K562 (cell line): ENCODE measurements around the gene PIP5K1B. TPM values are rescaled to one million over a fixed set of nuclear protein-coding genes. Genes with fewer than 3 reads are reported as not detected.

Experiments used
- ATAC-seq: fragments of 200-7000 bp; cut with Tn5 transposase; 3 replicates; pipeline ENCODE4 v1.9.1; 2020; ENCODE audit warnings: moderate library complexity
- BruUV-seq: library from RNA; stranded (reverse); fragments of 400-500 nt; replicated peaks from 2 replicates; lab custom pipeline; 2021; lab: Mats Ljungman, UMichigan
- CTCF ChIA-PET: fragments of 300-600 bp; formaldehyde crosslinking; extraction: SDS; loops from one replicate; lab custom pipeline; 2021; ENCODE audit warnings: low intra/inter-chr PET ratio; lab: Yijun Ruan, JAX
- POLR2A ChIA-PET: fragments of 300-600, 350-650 bp; sonication (Branson Sonifier 250); formaldehyde crosslinking; extraction: SDS; loops from one replicate; lab custom pipeline; 2021; ENCODE audit warnings: antibody characterized with exemption, inconsistent platforms; lab: Yijun Ruan, JAX
- DNase-seq, 4 experiments: peaks; one replicate each; pipeline versions ENCODE4 v3.0.0 to v3.0.0-alpha.2; 2011 to 2018; ENCODE audit warnings: low spot score in 3 of 4, mixed read lengths in 3 of 4; ENCODE audit errors: extremely low read depth in 1 of 4
- FAIRE-seq: peaks from 2 replicates; lab custom pipeline; 2011; peaks lifted over from hg19 to GRCh38; lab: Jason Lieb, UNC
- H2AFZ ChIP-seq: 2 replicates; pipeline ENCODE4 v1.6.0; 2011; ENCODE audit warnings: low read depth, low read length, control low read depth, inconsistent platforms
- H3K27ac ChIP-seq: fragments of 200-600 bp; 3 replicates; pipeline ENCODE4 v1.8.0; 2011; ENCODE audit warnings: low read depth, mild to moderate bottlenecking, control low read depth, inconsistent platforms, low read length, moderate library complexity, mixed read lengths; ENCODE audit errors: extremely low read depth
- H3K27me3 ChIP-seq, 2 experiments: fragments of 300-600 bp in 1 of 2; 2 replicates in 1 of 2; 3 replicates in 1 of 2; pipeline versions ENCODE4 v1.6.0 to v1.8.0; 2011; ENCODE audit warnings: inconsistent platforms in 2 of 2, low read length in 2 of 2, mild to moderate bottlenecking in 1 of 2, mixed read lengths in 1 of 2, moderate library complexity in 1 of 2; ENCODE audit not compliant: control insufficient read depth in 2 of 2, insufficient read depth in 2 of 2
- H3K36me3 ChIP-seq: fragments of 300-600 bp; 3 replicates; pipeline ENCODE4 v1.8.0; 2011; ENCODE audit warnings: mild to moderate bottlenecking, low read length, inconsistent platforms; ENCODE audit not compliant: control insufficient read depth, insufficient read depth
- H3K4me1 ChIP-seq, 2 experiments: fragments of 200-600 bp in 1 of 2; replicated peaks in 1 of 2; 2 replicates in 1 of 2; 3 replicates in 1 of 2; pipeline versions ENCODE4 v1.5.1 to v1.8.0; 2011; ENCODE audit warnings: inconsistent platforms in 2 of 2, low read length in 2 of 2, mild to moderate bottlenecking in 1 of 2, mixed read lengths in 1 of 2, moderate library complexity in 1 of 2; ENCODE audit not compliant: control insufficient read depth in 2 of 2, insufficient read depth in 2 of 2
- H3K4me2 ChIP-seq: 2 replicates; pipeline ENCODE4 v1.6.1; 2011; ENCODE audit warnings: low read length, control low read depth, inconsistent platforms, mixed read lengths; ENCODE audit not compliant: insufficient read depth
- H3K4me3 ChIP-seq: fragments of 200-600 bp; sonication (generic), shearing (Covaris generic); 2 replicates; pipeline ENCODE4 v1.5.1; 2016; ENCODE audit warnings: control low read depth, inconsistent platforms
- H3K79me2 ChIP-seq: fragments of 200-600 bp; 3 replicates; pipeline ENCODE4 v1.8.0; 2011; ENCODE audit warnings: low read length, inconsistent platforms; ENCODE audit not compliant: control insufficient read depth, insufficient read depth
- H3K9ac ChIP-seq, 2 experiments: 2 replicates each; pipeline versions ENCODE4 v1.6.0 to v1.6.1; 2011; ENCODE audit warnings: low read depth in 2 of 2, low read length in 2 of 2, control low read depth in 1 of 2, inconsistent platforms in 1 of 2, mild to moderate bottlenecking in 1 of 2, mixed read lengths in 1 of 2; ENCODE audit not compliant: insufficient read depth in 1 of 2
- H3K9me1 ChIP-seq: one replicate; pipeline ENCODE4 v1.6.0; 2011; ENCODE audit warnings: inconsistent platforms, mild to moderate bottlenecking, low read length, moderate library complexity; ENCODE audit not compliant: control insufficient read depth, insufficient read depth
- H3K9me3 ChIP-seq: replicated peaks from 2 replicates; pipeline ENCODE4 v1.5.1; 2011; ENCODE audit warnings: low read depth, low read length, inconsistent platforms; ENCODE audit not compliant: control insufficient read depth, insufficient read depth
- H4K20me1 ChIP-seq: replicated peaks from 2 replicates; pipeline ENCODE4 v1.6.1; 2011; ENCODE audit warnings: low read length, inconsistent platforms, mixed read lengths; ENCODE audit not compliant: control insufficient read depth, insufficient read depth
- NR3C1 ChIP-seq: sonication (generic); formaldehyde crosslinking; IDR thresholded peaks from 2 replicates; pipeline ENCODE4 v1.8.1; 2022; ENCODE audit warnings: missing genetic modification reagents
- ZNF24 ChIP-seq: fragments of 450-650 bp; IDR thresholded peaks from 2 replicates; pipeline ENCODE4 v1.6.1; 2016
- ZNF263 ChIP-seq: sonication (generic); formaldehyde crosslinking; IDR thresholded peaks from 2 replicates; pipeline ENCODE4 v1.8.0; 2022; ENCODE audit warnings: mild to moderate bottlenecking, missing genetic modification reagents, borderline replicate concordance
- ZNF695 ChIP-seq: fragments of 450-650 bp; formaldehyde crosslinking; IDR thresholded peaks from 2 replicates; pipeline ENCODE4 v1.4.0; 2020; ENCODE audit warnings: mild to moderate bottlenecking, moderate library complexity
- WGBS: fragments of 100-300 bp; shearing (Covaris generic); methylation state at CpG from one replicate; pipeline ENCODE4 v1.1.6; 2016; ENCODE audit warnings: low coverage, mixed read lengths; ENCODE audit not compliant: insufficient coverage; ENCODE audit errors: missing lambda C conversion rate; 5-methylcytosine and 5-hydroxymethylcytosine counted together
- in situ Hi-C: fragments of 300-500 bp; cut with MboI; formaldehyde crosslinking; loops from 4 replicates; pipeline ENCODE4 v1.15.0; 2018; ENCODE audit warnings: inconsistent platforms, mixed read lengths
- intact Hi-C: fragments of 100-400 bp; cut with micrococcal nuclease; formaldehyde crosslinking; loops from 2 replicates; pipeline ENCODE4 v1.14.2; 2022
- polyA plus RNA-seq, 8 experiments: library from polyadenylated mRNA; depleted of rRNA in 4 of 8; stranded (reverse) in 5 of 8; unstranded in 3 of 8; fragments of >200 nt; fragmentation: Nextera tagmentation in 2 of 8; fragmentation: Illumina TruSeq in 1 of 8; extraction: Ambion mirVana in 2 of 8; extraction: Trizol in 1 of 8; gene quantifications; 2 replicates each; pipeline versions ENCODE4 v1.2.1 to v1.2.3, GENCODE V29; 2011 to 2014; ENCODE audit warnings: inconsistent platforms in 1 of 8, missing spikeins in 1 of 8
- total RNA-seq, 7 experiments: library from RNA; depleted of rRNA in 6 of 7; stranded (reverse); fragments of >200 nt in 6 of 7; fragmentation: Illumina TruSeq in 2 of 7; extraction: Trizol in 2 of 7; gene quantifications; 2 replicates each; pipeline versions ENCODE4 v1.2.1 to v1.2.3, GENCODE V29; 2011 to 2021; ENCODE audit warnings: low replicate concordance in 1 of 7
- TF ChIP-seq, protein P1 (sequence below): sonication (generic); formaldehyde crosslinking; IDR thresholded peaks from 2 replicates; pipeline ENCODE4 v1.9.0; 2022; ENCODE audit warnings: mild to moderate bottlenecking, missing genetic modification reagents

PIP5K1B gene
- total and polyA plus RNA-seq, 9 of the 15 experiments (the other 6 are each of a cell fraction or from before 2014, with no cell fraction given), result 3.1 to 12.9 (median 7.4) TPM

DNA sequence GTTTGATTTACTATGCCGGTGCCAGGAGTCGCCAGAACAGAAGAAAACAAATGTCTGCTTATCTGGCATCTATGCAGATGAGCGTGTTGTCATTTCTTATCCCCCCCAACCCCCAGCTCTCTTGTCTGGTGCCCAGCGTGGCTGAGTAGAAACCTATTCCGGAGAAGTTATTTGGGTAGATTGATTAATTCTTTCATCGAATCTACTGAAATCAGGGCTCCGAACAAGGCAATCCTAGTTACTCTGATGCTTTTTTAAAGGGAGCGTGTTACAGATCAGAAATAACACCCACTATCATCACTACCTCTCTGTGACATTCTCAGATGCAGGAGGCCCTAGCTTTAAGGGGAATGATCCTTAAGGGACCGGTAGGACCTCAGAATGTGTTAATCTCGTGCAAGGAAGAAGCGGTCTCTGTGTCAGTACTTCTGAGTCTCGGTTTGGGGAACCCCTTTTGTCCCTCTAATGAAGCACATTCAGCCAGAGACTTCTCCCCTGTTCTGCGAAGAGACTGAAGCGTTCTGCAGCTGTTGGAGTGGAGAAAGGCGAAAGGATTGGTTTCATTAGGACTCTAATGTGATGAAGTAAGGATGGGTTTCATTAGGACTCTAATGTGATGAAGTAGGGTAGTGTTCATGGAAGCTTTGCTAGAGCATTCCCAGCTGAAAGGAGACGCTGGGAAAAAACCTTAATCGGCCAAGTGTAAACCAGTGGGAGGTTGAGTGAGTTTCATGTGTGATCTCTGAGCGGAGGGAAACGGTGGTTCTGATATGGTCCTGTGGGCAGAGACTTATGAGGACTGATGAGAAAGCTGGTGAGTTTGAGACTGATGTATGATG, 1.5 kb downstream of the PIP5K1B start (continued):
- TF ChIP-seq ZNF695 (no peak), ZNF263 (CRISPR knock-in tag) (no peak)
- TF ChIP-seq, protein P1, sequence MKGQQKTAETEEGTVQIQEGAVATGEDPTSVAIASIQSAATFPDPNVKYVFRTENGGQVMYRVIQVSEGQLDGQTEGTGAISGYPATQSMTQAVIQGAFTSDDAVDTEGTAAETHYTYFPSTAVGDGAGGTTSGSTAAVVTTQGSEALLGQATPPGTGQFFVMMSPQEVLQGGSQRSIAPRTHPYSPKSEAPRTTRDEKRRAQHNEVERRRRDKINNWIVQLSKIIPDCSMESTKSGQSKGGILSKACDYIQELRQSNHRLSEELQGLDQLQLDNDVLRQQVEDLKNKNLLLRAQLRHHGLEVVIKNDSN (CRISPR knock-in tag), result no peak

DNA sequence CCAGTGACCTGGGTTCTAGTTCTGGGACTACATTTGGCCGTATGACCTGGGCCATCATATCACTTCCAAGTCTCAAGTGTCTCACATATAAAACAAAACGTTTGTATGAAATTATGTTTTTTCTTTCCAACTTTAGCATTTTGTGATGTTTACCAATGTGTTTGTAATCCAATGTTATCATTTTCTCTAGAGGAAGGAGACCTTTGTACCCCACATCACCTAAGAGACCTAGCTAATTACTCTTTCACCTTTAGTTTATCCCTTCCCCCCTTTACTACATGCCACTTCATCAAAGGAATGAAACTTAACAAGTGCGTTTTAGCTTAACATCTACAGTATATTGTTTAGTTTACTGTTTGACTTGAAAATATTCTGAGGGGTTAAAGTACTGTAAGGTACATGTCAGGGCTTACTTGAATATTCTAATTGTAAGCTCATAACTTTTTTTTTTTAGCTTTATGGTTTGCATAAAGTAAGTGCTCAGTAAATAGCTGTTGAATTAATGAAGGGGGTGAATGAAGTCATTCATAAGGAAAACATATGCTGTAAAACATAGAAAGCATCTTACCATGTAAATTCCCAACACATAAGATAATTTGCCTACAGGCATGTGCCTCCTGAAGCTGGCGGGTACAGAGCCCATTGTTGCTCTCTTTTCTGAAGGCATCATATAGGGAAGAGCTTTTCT, 2.9 kb downstream of the PIP5K1B start:
- ChIA-PET POLR2A (interaction anchor here (1.0 kb wide), 1 partner anchor 9 kb away, joined by 3 read pairs; no protein-coding TSS in a partner anchor), CTCF (no interaction called here)
- H3K9me1 ChIP-seq, result no peaks in the 10 kb centered on the region
- H3K27me3 ChIP-seq, result no peaks in the 10 kb centered on the region
- H3K4me1 ChIP-seq, result peaks cover 11 to 14% of the 10 kb centered on the region in 2 experiments
- TF ChIP-seq NR3C1 (CRISPR knock-in tag) (no peak), ZNF24 (peak; percentile 80)
- H3K4me2 ChIP-seq, result no peak overlapping the region; the same call in 1 of the 2 replicates
- no peak overlapping the region for H3K4me3 ChIP-seq
- FAIRE-seq (no peak), DNase-seq (no peak), ATAC-seq (no peak)
- no peak overlapping the region for H3K27ac ChIP-seq
- in situ Hi-C loops (no loop called here), intact Hi-C loops (loop anchor here (5.0 kb wide), 4 partner anchors 44 to 319 kb away; no protein-coding TSS in a partner anchor)
- H4K20me1 ChIP-seq, result no peaks in the 10 kb centered on the region
- peaks cover 63% of the 10 kb centered on the region for H3K79me2 ChIP-seq
- no peak overlapping the region for H2AFZ ChIP-seq
- BruUV-seq, result no TSS peak
- H3K36me3 ChIP-seq, result no peaks in the 10 kb centered on the region; the same call in 2 of the 3 replicates
- 46% methylated on average over 3 of the region's 4 CpGs for whole genome bisulfite sequencing
- H3K9me3 ChIP-seq, result no peaks in the 10 kb centered on the region
- H3K9ac ChIP-seq, result no peak overlapping the region; a peak in 1 of 4 replicates
